Activated CD4-positive, CD25-positive, alpha-beta regulatory T cell (primary cell): Measurements from ENCODE around the gene SMARCA1.
A peak's percentile ranks its signal among the peaks of the same experiment; 100 is the strongest.
"Not testable (repeated sequence)": the region's sequence is repeated elsewhere in the genome, so short reads cannot be mapped to it uniquely, and the experiment has no call there.

Experiments
- DNase-seq, 4 experiments: peaks; one replicate each; lab custom pipeline; 2025; lab: John Stamatoyannopoulos, UW

Gene SMARCA1, protein sequence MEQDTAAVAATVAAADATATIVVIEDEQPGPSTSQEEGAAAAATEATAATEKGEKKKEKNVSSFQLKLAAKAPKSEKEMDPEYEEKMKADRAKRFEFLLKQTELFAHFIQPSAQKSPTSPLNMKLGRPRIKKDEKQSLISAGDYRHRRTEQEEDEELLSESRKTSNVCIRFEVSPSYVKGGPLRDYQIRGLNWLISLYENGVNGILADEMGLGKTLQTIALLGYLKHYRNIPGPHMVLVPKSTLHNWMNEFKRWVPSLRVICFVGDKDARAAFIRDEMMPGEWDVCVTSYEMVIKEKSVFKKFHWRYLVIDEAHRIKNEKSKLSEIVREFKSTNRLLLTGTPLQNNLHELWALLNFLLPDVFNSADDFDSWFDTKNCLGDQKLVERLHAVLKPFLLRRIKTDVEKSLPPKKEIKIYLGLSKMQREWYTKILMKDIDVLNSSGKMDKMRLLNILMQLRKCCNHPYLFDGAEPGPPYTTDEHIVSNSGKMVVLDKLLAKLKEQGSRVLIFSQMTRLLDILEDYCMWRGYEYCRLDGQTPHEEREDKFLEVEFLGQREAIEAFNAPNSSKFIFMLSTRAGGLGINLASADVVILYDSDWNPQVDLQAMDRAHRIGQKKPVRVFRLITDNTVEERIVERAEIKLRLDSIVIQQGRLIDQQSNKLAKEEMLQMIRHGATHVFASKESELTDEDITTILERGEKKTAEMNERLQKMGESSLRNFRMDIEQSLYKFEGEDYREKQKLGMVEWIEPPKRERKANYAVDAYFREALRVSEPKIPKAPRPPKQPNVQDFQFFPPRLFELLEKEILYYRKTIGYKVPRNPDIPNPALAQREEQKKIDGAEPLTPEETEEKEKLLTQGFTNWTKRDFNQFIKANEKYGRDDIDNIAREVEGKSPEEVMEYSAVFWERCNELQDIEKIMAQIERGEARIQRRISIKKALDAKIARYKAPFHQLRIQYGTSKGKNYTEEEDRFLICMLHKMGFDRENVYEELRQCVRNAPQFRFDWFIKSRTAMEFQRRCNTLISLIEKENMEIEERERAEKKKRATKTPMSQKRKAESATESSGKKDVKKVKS

DNA sequence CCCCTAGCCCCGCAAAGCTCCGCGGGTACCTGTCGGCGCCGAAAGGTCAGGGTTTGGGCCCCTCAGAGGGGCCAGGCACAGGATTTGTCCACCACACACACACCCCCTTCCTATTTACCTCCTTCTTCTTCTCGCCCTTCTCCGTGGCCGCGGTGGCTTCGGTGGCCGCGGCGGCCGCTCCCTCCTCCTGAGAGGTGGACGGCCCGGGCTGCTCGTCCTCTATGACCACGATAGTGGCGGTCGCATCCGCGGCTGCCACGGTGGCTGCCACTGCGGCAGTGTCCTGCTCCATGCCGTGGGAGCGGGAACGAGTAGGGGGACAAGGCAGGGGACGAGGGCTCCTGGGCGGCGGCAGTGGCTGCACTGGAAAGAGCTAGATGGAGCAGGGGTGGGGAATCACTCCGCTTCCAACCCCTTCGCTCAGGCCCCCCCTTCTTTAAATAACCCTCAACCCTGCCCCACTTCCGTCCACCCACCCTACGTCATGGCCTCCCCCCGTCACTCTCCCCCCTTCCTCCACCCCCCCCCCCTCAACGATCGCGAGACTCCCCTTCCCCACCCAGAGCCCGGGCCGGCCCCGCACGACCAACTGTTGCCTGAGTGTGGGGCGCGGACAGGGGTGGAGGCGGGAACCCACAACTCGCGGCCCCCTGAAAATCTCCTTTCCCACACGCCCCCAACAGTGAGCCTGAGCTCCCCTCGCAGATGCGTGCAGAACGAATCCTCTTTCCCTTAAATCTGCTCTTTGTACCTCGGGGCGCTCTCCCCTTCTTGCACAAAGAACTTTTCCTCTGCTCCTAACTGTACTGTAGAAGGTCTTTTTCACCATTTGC, at the start of gene SMARCA1:
TSS of gene SMARCA1 (minus strand) at position 412 of the 833 bp plus-strand sequence. CDS start at position 292, 120 bp downstream.
- peak in 1 of 4 experiments; percentile 0 for DNase-seq

DNA sequence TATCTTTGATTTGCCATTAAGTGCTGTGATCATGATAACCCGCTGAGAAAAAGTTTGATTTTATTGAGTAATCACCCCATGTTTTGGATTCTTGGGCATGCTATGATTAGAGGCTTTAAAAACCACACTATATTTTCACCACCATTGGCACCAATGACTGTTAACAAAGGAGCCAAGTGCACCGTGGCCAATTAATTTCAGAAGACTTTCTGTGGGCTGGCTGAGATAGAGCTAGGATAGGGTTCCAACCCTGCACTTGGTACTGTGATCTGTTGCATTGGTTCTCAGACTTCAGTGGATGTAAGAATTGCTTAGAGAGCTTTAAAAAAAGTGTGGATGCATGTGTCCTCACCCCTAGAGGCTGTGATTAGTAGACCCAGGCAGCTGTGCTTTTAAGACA, 49.1 kb upstream of the SMARCA1 start:
- DNase-seq = no peak

DNA sequence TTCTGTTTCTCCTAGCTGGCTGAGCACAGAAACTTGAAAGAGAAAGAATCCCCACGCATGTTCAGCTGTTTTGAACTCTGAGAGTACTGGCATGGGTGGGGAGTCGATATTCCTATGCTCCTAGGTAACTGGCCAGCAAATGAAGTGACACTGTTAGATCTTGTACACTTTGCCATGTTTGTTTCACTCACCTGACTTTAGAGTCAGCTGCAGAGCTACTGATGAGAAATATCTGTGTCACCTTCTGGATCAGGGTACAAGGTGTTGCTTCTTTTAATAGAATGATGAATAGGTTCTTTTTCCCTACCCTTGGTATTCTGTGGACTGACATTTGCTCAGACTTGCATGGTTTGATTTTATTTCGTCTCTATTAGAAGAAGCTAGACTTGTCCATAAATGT, 45.1 kb upstream of the SMARCA1 start:
- no peak for DNase-seq

DNA sequence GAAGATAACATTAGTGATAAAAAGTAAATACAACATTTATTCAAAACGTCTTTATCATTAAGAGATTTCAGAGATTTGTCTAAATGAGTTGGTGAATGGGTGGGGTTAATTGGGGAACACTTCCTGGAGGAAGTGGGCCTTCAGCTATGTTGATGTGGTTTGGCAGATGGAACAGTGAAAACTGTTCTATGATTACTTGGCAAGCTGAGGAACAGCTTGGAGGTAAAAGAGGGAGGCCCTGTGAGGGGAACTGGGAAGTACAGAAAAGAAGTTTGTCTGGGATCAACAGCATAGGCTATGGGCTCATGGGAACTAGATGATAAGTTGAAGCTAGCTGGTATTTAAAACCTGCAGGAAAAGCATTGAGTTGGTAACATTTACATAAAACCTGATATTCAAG, 42.8 kb upstream of the SMARCA1 start:
- no peak for DNase-seq

DNA sequence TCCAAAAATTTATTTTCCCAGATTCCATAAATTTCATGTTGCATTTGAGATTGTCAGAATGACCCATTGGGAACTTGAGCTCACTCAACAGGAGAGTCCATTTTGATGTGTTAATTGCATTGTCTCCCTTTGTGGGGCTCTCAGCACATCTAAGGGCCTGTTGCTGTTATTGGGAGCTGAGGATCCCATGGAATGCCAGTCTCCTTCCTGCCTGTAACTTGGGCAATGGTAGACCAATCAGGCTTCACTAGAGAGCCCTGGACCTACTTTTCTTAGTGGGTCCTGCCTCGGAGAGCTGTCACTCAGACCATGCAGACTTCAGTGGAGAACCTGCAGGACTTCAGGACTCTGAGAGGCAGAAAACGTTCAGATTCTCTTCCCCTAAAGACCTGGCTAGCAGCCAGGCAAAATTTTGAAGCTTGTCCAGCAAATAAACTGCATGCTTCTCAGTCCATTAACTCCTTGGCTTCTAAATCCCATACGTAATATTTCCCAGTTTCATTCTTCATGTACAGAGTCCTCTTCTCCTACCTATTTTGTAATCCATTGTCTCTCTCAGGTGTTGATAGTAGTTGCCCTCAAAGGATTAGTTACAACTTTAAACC, 41.9 kb upstream of the SMARCA1 start:
- DNase-seq = no peak

DNA sequence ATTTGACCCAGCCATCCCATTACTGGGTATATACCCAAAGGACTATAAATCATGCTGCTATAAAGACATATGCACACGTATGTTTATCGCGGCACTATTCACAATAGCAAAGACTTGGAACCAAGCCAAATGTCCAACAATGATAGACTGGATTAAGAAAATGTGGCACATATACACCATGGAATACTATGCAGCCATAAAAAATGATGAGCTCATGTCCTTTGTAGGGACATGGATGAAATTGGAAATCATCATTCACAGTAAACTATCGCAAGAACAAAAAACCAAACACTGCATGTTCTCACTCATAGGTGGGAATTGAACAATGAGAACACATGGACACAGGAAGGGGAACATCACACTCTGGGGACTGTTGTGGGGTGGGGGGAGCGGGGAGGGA, 41.1 kb upstream of the SMARCA1 start:
- not testable (repeated sequence) for DNase-seq

DNA sequence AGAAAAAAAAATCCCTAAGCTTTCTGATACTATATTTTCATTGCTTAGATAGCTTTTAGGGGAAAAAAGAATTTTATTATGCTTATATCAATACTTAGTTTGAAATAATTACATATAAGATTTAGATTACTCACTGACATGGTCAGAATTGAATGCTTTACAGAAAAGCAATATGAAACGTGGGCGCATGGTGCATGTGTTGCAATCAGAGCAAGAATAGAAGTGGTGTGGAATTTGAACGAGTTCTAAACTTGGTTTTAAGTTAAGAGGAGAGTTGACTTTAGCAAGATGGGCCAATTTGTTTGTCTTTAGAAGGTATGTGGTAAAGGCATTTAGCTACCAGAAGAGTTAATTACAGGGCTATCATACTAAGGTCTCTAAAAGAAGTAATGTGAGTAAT, 38.2 kb upstream of the SMARCA1 start:
- DNase-seq = no peak

DNA sequence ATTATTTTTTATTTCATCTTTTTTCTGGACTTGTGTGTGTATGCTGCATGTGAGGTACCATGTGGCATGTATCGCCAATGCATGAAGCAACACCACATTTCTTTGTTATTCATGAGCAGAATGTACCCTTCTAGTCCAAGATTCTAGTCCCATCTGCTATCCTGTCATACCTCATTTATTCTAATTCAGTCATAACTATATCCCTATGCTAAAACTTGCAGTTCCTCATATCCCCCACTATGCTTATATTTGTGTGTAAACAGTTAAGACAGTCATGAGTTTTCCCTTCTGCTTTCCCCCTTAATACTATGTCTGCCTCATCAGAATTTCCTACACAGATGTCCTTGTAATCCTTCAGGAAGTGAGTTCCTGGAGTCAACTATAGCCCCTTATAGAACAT, 36.5 kb upstream of the SMARCA1 start:
- DNase-seq = no peak

DNA sequence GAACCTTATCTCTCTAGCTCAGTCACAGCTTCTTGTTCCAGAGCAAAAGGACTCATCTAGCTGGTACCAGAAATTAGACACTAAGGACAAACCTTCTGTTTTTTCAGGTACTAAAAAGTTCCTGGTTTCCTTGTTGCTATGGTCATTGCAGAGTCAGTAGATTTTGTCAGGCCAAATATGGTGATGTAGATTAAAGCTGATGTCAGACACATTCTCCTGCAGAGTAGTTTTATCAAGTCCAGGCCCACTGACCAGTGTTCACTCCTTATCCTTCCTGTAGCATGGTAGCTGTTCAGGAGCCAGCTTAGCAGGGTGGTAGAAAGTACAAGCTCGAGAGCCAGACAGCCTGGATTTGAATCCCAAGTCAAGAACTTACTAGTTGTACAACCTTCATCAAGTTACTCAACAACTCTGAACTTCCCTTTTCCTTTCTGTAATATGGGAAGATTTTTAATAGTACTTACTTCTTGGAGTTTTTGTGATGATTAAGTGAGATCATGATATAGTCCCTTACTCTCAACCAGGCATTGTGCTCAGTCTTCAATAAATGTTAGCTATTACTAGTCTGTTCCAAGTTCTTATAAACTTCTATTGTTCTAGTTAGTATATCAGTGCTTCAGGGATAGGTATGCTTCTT, 34.7 kb upstream of the SMARCA1 start:
- no peak for DNase-seq

DNA sequence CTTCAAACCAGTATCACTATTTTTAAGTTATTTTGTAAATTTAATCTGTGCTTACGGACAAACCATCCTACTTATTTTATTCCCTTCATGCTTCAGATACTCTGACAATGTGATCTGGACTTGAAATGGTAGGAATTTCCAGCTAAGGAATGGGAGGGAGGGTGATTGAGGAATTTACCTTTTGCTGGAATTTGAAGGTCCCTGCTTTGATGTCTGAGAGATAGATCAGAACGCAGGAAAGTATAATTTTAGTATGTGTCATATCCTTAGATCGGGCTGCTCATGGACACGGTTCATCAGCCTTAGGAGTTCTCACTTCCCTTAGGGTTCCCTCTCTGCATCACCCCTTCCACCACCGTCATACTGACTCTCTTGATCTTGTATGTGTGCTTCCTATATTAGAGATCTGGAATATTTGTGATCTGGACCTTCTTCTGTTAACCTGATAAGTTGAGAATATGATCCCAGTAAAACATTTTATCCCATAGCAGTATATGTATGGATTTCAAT, 33.6 kb upstream of the SMARCA1 start:
- DNase-seq = no peak

DNA sequence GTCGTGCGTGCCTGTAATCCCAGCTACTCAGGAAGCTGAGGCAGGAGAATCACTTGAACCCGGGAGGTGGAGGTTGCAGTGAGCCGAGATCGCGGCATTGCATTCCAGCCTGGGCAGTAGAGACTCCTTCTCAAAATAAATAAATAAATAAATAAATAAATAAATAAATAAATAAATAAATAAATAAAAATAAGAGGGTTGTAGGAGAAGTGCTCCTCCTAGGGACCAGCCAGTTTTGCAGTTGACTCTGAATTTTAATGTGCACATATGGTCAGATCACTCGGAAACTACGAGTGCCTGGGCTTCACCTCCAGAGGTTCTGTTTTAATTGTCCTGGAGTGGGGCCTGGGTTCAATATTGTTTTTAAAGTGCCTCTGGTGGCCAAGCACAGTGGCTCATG, 31.5 kb upstream of the SMARCA1 start:
- not testable (repeated sequence) for DNase-seq

DNA sequence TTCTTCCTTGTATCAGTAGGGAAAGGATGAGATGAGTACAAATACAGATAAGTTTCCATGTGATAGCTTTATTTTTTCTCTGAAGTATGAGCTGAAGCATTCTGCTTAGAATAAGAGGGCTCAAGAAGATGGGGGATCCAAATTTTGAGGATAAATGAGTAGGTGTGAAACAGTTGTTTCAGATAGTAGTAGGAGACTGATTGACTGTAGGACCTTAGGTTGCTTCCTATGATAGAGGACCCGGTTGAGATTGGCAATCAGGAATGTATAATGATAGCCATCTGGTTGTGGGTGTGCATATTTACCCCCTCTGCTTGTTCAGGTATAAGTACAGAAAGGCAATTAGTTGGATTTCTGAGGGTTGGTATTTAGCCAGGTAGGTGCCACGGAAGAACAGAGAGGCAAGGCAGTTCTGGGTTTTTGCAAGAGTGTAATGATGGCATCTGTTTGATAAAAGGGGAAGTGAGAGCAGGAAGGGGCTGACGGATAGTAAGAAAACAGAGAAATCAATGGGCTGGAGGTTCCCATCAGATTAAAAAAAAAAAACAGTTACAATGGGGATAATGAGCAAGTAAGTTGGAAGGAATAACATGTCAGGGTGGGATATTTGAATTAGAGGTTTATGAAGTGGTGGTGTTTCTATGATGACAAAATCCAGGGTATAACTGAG, 30.5 kb upstream of the SMARCA1 start:
- no peak for DNase-seq

DNA sequence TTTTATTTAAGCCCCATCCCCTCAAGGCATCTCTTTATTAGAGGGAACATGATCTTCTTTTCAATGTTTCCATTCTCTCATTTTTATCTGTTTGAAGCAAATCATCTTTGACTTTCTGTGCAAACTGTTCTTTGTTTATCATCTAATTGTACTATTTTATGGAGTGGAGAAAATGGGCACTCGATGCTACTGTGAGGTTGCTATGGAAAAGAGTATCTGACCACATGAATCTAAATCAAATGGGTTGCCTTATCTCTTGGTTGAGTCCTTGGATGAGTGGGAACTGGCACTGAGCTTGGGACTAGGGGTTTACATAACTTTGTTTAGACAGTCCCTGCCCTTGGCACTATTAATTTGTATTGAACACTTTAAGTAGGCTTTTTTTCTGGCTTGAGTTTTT, 25.8 kb upstream of the SMARCA1 start:
- no peak for DNase-seq

DNA sequence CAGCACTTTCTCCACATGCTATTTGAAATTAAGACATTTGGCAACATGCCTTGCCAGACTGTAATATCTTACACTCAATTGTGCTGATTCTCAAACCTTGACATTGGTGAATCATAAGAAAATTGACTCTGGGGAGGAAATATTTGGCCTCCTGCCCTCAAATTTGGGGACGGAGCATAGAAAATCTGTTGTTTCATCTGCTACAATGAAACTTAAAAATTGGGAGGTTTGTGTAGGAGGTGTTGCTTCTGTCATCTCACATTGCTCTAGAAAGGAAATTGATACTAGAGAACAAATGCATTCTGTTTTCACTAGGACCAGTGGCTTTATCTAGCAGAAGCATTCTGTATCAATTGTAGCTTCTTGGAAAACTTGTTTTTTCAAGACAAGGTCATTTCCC, 22.1 kb upstream of the SMARCA1 start:
- DNase-seq = no peak

DNA sequence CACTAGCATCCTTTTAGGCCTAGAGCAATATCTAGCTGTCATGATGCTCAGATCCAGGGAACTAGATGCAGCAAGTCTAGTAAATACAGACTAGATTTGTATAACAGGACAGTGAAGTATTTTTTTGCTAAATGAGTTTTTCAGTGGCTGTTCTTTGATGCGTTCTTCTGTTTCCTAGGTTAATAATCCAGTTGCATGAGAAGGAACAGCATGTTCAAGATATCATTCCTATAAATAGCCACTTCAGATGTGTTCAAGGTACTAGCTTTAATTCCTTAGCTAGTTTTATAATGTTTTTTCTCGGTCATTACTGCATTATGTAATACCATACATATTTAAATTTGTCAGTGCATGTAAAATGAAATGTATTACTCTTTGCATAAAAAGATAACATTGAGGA, 21.5 kb upstream of the SMARCA1 start:
- no peak for DNase-seq

DNA sequence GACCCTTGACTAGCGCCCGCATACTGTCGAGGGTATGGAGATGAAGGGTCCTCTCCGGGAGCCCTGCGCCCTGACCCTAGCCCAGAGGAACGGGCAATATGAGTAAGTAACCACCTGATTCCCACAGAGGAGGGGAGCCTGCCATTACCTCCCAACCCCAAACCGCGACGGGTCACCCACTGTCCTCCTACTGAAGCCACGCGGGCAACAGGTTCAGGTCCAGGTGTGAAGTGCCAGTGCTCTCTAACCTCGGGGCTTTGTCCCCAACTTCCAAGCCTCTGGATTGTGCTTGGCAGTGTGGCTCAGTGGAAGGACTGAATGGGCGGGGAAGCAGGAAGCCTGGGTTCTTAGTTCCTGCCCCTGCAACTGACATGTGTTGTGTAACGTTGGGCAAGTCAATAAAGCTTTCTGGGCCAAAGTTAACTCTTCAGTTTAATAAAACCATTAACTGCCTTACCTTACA, 17.5 kb upstream of the SMARCA1 start:
- DNase-seq = no peak

DNA sequence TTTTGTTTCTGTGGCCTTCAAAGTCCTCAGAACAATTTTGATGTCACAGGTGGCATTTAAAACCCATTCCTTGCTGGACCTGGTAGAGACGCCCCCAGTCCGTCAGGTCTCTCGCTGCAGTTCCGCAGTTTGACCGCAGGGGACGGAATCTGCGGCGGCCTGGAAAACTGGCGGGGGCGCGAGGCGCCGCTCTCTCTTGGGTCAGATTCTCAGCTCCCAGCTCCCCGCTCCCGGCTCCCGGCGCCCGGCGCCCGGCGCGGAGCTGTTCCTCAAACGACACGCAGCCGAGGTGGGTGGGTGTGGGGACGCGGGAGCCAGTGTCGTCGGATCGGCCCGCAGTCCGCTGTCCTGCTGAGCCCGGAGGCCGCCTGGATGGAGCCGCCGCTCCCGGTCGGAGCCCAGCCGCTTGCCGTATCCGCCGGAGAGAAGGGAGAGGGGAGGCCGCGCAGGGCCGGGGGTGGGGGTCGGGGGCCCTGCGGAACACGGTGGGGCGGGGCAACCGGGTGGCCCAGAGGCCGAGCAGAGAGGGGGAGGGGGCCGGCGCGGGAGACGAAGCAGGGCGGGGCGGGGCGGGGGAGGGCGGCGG, 16.9 kb upstream of the SMARCA1 start, which contains the start of gene OCRL:
TSS of gene OCRL (plus strand) at position 192 of the 586 bp plus-strand sequence. CDS start at position 373, 181 bp downstream.
- peak; percentile 1 to 8 (median 4) for DNase-seq

DNA sequence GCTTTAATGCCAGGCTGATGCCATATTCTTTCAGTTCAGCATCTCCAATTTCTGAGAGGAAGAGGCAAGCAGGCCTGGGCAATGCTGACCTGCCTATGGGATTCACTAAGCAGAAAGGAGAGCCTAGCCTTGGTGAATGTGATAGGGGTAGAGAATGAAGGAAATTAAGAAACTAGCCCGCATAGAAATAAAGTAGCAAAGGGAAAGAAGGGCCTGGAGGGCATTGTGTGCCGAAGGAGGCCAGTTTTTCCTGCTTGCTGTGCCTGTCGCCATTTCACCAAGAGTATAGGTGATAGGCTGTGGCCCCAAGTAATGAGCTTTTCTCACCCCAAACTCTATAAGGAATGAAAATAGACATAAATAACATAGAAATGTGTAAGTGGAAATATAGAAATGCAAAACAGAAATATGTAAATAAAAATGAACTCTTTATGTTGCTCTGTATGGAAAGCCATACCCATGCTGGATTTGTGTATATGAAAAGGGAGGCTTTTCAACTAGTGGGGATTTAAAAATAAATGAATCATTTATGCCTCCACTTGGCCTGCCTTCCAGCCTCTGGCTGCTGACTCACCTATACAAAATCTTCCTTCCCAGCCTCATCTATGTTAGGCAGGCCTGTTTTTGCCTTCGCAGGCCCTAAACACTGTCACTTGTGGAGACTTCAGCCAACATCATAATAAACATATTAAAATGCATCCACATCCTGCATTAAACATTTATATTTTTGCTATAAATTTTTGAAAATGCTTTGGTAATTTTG, 11.7 kb upstream of the SMARCA1 start:
- no peak for DNase-seq

DNA sequence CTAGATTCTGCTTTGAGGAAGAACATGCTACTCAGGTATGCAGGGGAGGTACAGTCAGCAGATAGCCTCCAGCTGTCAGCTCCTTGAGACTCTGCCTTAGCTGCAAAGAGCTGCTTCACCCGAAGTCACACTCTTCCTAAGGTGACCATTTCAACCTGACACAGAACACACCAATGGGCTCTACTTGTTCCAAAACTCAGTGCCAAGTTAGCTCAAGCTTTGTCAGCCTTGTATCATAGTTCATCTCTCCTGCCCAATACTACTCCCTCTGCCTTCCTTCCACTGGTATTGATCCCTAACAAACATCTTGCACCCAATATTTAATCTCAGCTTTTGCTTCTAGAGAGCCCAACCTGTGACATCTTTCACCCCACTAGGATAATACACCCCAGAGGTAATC, 7.8 kb upstream of the SMARCA1 start:
- DNase-seq = no peak
